NCI-H187 (cell line): ENCODE measurements around the gene CHST14.

ENCODE experiments used
- DNase-seq, 2 experiments: peaks; one replicate each; lab custom pipeline; 2025; lab: John Stamatoyannopoulos, UW

Gene CHST14

GRCh38 chr15:40489274-40490175, 18.7 kb downstream of the CHST14 start:
- DNase-seq: no peak

GRCh38 chr15:40493089-40493840, 22.5 kb downstream of the CHST14 start:
- no peak for DNase-seq

GRCh38 chr15:40495516-40495915, 24.7 kb downstream of the CHST14 start:
- DNase-seq: no peak

GRCh38 chr15:40498418-40498817, 27.6 kb downstream of the CHST14 start:
- no peak for DNase-seq

- no peak for DNase-seq
These were observed 28.1 kb downstream of the CHST14 start for GRCh38 chr15:40498891-40499290.

GRCh38 chr15:40499931-40500330, 29.1 kb downstream of the CHST14 start:
- no peak for DNase-seq

GRCh38 chr15:40500568-40501330, 30.0 kb downstream of the CHST14 start:
- DNase-seq: no peak

- DNase-seq: no peak
These were observed 30.7 kb downstream of the CHST14 start for GRCh38 chr15:40501487-40501886.

GRCh38 chr15:40506964-40507571, 36.3 kb downstream of the CHST14 start:
- DNase-seq: peak in 1 of 2 experiments; percentile 4

- DNase-seq: no peak
These were observed 37.4 kb downstream of the CHST14 start for GRCh38 chr15:40508216-40508615.

GRCh38 chr15:40510201-40510600, 39.4 kb downstream of the CHST14 start:
- no peak for DNase-seq

- no peak for DNase-seq
These were observed 40.3 kb downstream of the CHST14 start for GRCh38 chr15:40511093-40511471.

- no peak for DNase-seq
These were observed 40.8 kb downstream of the CHST14 start for GRCh38 chr15:40511472-40512133.

GRCh38 chr15:40512440-40512839, 41.7 kb downstream of the CHST14 start:
- no peak for DNase-seq

- no peak for DNase-seq
These were observed 42.8 kb downstream of the CHST14 start for GRCh38 chr15:40513609-40514008.

GRCh38 chr15:40516322-40516721, 45.5 kb downstream of the CHST14 start:
- DNase-seq: no peak
